Mesodermal cell (in vitro differentiated cells): ENCODE results near the gene TMEM176B.

Source experiments
- H3K27ac ChIP-seq: 2 replicates; pipeline ENCODE4 v1.7.0; 2013; ENCODE audit warnings: mild to moderate bottlenecking, low read depth, low read length, moderate library complexity; ENCODE audit not compliant: severe bottlenecking
- H3K36me3 ChIP-seq: 2 replicates; pipeline ENCODE4 v1.7.1; 2013; ENCODE audit warnings: mild to moderate bottlenecking, low read length, moderate library complexity; ENCODE audit not compliant: control insufficient read depth, insufficient read depth
- H3K4me1 ChIP-seq: one replicate; pipeline ENCODE4 v1.7.1; 2013; ENCODE audit warnings: mild to moderate bottlenecking, low read length; ENCODE audit not compliant: insufficient read depth, control insufficient read depth, poor library complexity, severe bottlenecking
- H3K4me3 ChIP-seq: 2 replicates; pipeline ENCODE4 v1.7.0; 2013; ENCODE audit warnings: low read length, control low read depth, mild to moderate bottlenecking; ENCODE audit not compliant: insufficient read depth, poor library complexity, severe bottlenecking; ENCODE audit errors: extremely low read depth
- H3K9me3 ChIP-seq: 2 replicates; pipeline ENCODE4 v1.7.1; 2013; ENCODE audit warnings: mild to moderate bottlenecking, low read length, moderate library complexity; ENCODE audit not compliant: control insufficient read depth
- WGBS, 2 experiments: methylation state at CpG; one replicate each; pipeline ENCODE4 v1.1.5; 2013; ENCODE audit warnings: missing lambda C conversion rate in 2 of 2; ENCODE audit not compliant: insufficient coverage in 2 of 2; 5-methylcytosine and 5-hydroxymethylcytosine counted together

TMEM176B gene

GRCh38 chr7:150801946-150802771, 2.0 kb upstream of the TMEM176B start:
- H3K4me3 ChIP-seq, result no peak overlapping the region
- WGBS, 2 experiments, result 84 to 89% methylated on average over 9 to 11 of the region's 12 CpGs
- H3K27ac ChIP-seq, result no peak overlapping the region
- H3K36me3 ChIP-seq, result no peaks in the 10 kb centered on the region
- H3K9me3 ChIP-seq, result no peaks in the 10 kb centered on the region
- no peaks in the 10 kb centered on the region for H3K4me1 ChIP-seq

- 42 to 55% methylated on average over 14 to 21 of the region's 26 CpGs for WGBS, 2 experiments
- Histone ChIP-seq H3K27ac (no peak overlapping the region), H3K36me3 (no peaks in the 10 kb centered on the region), H3K4me3 (no peak overlapping the region), H3K9me3 (no peaks in the 10 kb centered on the region), H3K4me1 (no peaks in the 10 kb centered on the region)
These were observed 1.2 kb upstream of the TMEM176B start for GRCh38 chr7:150801242-150801945.

GRCh38 chr7:150800581-150801241, 547 bp upstream of the TMEM176B start, which contains the start of gene TMEM176A:
Gene TMEM176A, plus strand, starts transcription at chr7:150800769. Its CDS starts 782 bp downstream, at chr7:150801551.
- H3K4me3 ChIP-seq, result no peak within 1 kb of the TSS
- 8% methylated on average over 32 to 35 of the region's 54 CpGs for WGBS, 2 experiments
- no peaks in the 10 kb centered on the region for H3K4me1 ChIP-seq
- H3K36me3 ChIP-seq, result no peaks in the 10 kb centered on the region
- no peak within 1 kb of the TSS for H3K27ac ChIP-seq
- no peaks in the 10 kb centered on the region for H3K9me3 ChIP-seq

- Histone ChIP-seq H3K9me3 (no peaks in the 10 kb centered on the region), H3K36me3 (no peaks in the 10 kb centered on the region), H3K27ac (no peak overlapping the region), H3K4me1 (no peaks in the 10 kb centered on the region), H3K4me3 (no peak overlapping the region)
- WGBS, 2 experiments, result 82 to 94% methylated on average over 3 of the region's 3 CpGs
These were observed 1.0 kb downstream of the TMEM176B start for GRCh38 chr7:150799156-150799555.

GRCh38 chr7:150797661-150798060, 2.5 kb downstream of the TMEM176B start:
- no peaks in the 10 kb centered on the region for H3K36me3 ChIP-seq
- no peaks in the 10 kb centered on the region for H3K4me1 ChIP-seq
- no peak overlapping the region for H3K4me3 ChIP-seq
- WGBS, 2 experiments, result no CpG with 5 or more reads among the region's 4 CpGs
- no peaks in the 10 kb centered on the region for H3K9me3 ChIP-seq
- no peak overlapping the region for H3K27ac ChIP-seq

DNA sequence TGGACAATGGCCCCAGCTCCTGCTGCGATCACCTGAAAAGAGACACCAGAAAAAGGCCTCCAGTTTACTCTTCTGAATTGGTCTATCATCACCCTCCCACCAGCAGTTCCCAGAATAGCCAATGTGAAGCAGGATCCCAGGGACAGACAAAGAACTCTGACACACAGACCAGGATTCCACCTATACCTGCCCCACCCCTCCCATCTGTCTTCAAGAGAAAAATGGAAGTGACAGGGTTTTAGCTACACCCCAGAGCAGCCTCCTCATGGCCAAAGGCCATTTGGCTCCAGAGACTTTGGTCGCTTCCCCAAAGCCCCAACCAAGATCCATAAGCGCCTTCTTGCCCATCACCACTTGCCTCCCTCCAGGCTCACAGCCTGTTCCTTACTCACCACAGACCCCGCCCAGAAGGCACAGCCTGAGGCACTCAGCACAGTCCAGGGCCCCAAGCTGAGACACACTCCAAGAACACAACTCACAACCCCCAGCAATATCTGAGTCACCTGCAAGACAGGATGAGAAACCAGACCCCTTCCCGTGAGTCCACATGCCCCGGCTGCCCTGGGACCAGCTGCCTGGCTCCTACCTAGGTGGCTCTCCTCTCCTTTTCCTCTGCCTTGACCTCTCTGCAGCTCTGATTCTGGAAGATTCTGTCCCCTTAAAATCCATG, 6.5 kb downstream of the TMEM176B start:
- WGBS, 2 experiments, result 86 to 97% methylated on average over 5 to 6 of the region's 6 CpGs
- no peak overlapping the region for H3K4me3 ChIP-seq
- H3K36me3 ChIP-seq, result no peaks in the 10 kb centered on the region
- H3K4me1 ChIP-seq, result no peaks in the 10 kb centered on the region
- H3K9me3 ChIP-seq, result no peaks in the 10 kb centered on the region
- H3K27ac ChIP-seq, result no peak overlapping the region

- 92 to 95% methylated on average over 8 to 10 of the region's 12 CpGs for WGBS, 2 experiments
- Histone ChIP-seq H3K27ac (no peak overlapping the region), H3K4me1 (no peaks in the 10 kb centered on the region)
These were observed 8.3 kb downstream of the TMEM176B start for GRCh38 chr7:150791746-150792452.

GRCh38 chr7:150791304-150791703, 8.9 kb downstream of the TMEM176B start:
- Histone ChIP-seq H3K9me3 (no peaks in the 10 kb centered on the region), H3K4me1 (no peaks in the 10 kb centered on the region), H3K4me3 (no peak overlapping the region), H3K27ac (no peak overlapping the region), H3K36me3 (no peaks in the 10 kb centered on the region)
- WGBS, 2 experiments, result 82 to 93% methylated on average over 3 to 4 of the region's 5 CpGs

More at GRCh38 chr7:150791746-150792452, 8.3 kb downstream of the TMEM176B start:
- no peaks in the 10 kb centered on the region for H3K9me3 ChIP-seq
- H3K4me3 ChIP-seq, result no peak overlapping the region
- H3K36me3 ChIP-seq, result no peaks in the 10 kb centered on the region

- no peak overlapping the region for H3K27ac ChIP-seq
- H3K9me3 ChIP-seq, result no peaks in the 10 kb centered on the region
- no peak overlapping the region for H3K4me3 ChIP-seq
- WGBS, 2 experiments, result 94 to 98% methylated on average over 4 to 7 of the region's 9 CpGs
- H3K4me1 ChIP-seq, result no peaks in the 10 kb centered on the region
- no peaks in the 10 kb centered on the region for H3K36me3 ChIP-seq
These were observed 9.6 kb downstream of the TMEM176B start for GRCh38 chr7:150790416-150791075.
